Measurements from ENCODE around the gene ACTR2. TPM values are rescaled to one million over a fixed set of nuclear protein-coding genes. Genes with fewer than 3 reads are reported as not detected.
A peak's percentile ranks its signal among the peaks of the same experiment; 100 is the strongest.
"Not testable (repeated sequence)": the region's sequence is repeated elsewhere in the genome, so short reads cannot be mapped to it uniquely, and the experiment has no call there.

ACTR2 gene
- 86.1 TPM for total RNA-seq

DNA sequence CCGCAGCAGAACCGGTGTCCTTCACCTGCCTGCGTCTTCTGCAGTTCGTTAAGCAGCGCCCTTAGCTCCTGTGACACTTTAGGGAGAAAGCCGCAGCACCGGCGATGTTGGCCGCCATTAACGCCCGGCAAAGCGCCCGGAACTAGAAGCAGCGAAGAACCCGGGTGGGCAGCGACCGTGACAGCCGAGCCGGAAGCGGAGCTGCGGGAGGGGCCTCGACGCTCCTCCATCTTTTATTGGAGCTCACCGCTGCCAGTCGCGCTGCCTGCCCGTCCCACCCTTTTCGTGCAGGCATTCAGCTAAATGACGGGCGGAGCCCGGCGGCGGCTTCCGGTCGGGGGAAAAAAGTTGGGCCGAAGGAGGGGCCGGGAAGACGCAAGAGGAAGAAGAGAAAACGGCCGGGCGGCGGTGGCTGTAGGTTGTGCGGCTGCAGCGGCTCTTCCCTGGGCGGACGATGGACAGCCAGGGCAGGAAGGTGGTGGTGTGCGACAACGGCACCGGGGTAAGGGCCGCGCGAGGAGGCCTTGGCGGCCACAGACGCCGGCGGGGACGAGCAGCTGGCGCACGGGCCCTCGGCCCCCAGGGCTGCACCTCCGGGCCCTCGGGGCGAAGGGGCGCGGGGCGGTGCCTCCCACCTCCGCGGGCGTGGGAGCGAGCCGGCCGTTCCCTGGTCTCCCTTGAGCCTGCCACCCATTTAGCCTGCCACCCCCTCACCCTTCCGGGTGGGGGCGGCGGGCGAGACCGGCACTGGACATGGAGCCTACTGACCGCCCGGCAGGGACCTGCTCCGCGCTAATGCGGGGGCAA is at the start of gene ACTR2:
Gene ACTR2 (plus strand): TSS at position 376 of the 807 bp plus-strand sequence. CDS start 79 bp downstream, at position 455.
- no peaks in the 10 kb centered on the region for H3K9me3 ChIP-seq (ENCODE audit: low read depth, low read length)
- H3K27me3 ChIP-seq (ENCODE audit: insufficient read depth, low read length), result no peaks in the 10 kb centered on the region
- peaks cover 39% of the 10 kb centered on the region for H3K4me1 ChIP-seq (ENCODE audit: insufficient read depth, low read length)
- peak within 1 kb of the TSS; percentile 99 for H3K4me3 ChIP-seq (ENCODE audit: low read length)

DNA sequence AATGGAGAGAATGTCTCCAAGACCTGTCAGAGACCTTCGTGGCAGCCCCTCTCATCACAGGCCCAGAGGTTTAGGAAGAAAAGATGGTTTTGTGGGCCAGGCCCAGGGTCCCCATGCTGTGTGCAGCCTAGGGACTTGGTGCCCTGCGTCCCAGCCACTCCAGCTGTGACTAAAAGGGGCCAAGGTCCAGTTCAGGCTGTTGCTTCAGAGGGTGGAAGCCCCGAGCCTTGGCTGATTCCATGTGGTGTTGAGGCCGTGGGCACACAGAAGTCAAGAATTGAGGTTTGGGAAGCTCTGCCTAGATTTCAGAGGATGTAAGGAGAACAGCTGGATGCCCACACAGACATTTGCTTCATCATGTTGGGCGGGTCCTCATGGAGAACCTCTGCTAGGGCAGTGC is 45.1 kb upstream of the ACTR2 start:
- Histone ChIP-seq H3K9me3 (ENCODE audit: low read depth, low read length) (no peaks in the 10 kb centered on the region), H3K4me3 (ENCODE audit: low read length) (no peak overlapping the region), H3K27me3 (ENCODE audit: insufficient read depth, low read length) (no peaks in the 10 kb centered on the region)

DNA sequence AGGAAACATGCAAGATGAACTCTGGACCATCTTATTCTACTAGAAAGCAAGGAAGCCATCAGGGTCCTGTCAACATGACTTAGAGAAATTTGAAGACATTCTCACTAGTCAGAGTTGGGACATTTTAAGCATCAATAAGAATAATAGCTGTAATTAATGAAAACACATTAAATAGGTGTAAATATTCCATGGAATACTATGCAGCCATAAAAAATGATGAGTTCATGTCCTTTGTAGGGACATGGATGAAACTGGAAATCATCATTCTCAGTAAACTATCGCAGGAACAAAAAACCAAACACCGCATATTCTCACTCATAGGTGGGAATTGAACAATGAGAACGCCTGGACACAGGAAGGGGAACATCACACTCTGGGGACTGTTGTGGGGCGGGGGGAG is 44.2 kb upstream of the ACTR2 start:
- H3K4me3 ChIP-seq (ENCODE audit: low read length); H3K27me3 ChIP-seq (ENCODE audit: insufficient read depth, low read length); H3K4me1 ChIP-seq (ENCODE audit: insufficient read depth, low read length): not testable (repeated sequence)

More for the DNA sequence above, 45.1 kb upstream of the ACTR2 start:
- H3K4me1 ChIP-seq (ENCODE audit: insufficient read depth, low read length), result peaks cover 9% of the 10 kb centered on the region

DNA sequence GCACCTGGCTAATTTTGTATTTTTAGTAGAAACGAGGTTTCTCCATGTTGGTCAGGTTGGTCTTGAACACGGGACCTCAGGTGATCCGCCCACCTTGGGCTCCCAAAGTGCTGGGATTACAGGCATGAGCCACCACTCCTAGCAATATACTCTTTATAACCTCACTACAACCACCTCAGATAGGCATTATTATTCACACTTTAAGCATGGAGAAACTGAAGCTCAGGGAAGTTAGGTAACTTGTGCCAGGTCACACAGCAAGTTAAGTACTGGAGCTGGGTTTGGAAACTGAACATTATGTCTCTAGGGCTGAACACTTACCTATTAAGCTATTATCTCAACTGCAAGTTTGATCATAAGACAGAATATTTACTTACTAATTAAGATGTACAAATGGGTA is 42.6 kb upstream of the ACTR2 start:
- H3K4me3 ChIP-seq (ENCODE audit: low read length), result no peak overlapping the region
- H3K27me3 ChIP-seq (ENCODE audit: insufficient read depth, low read length), result peaks cover 5% of the 10 kb centered on the region
- H3K9me3 ChIP-seq (ENCODE audit: low read depth, low read length), result no peaks in the 10 kb centered on the region
- peaks cover 9% of the 10 kb centered on the region for H3K4me1 ChIP-seq (ENCODE audit: insufficient read depth, low read length)

More for the DNA sequence above, 44.2 kb upstream of the ACTR2 start:
- H3K9me3 ChIP-seq (ENCODE audit: low read depth, low read length), result not testable (repeated sequence)

DNA sequence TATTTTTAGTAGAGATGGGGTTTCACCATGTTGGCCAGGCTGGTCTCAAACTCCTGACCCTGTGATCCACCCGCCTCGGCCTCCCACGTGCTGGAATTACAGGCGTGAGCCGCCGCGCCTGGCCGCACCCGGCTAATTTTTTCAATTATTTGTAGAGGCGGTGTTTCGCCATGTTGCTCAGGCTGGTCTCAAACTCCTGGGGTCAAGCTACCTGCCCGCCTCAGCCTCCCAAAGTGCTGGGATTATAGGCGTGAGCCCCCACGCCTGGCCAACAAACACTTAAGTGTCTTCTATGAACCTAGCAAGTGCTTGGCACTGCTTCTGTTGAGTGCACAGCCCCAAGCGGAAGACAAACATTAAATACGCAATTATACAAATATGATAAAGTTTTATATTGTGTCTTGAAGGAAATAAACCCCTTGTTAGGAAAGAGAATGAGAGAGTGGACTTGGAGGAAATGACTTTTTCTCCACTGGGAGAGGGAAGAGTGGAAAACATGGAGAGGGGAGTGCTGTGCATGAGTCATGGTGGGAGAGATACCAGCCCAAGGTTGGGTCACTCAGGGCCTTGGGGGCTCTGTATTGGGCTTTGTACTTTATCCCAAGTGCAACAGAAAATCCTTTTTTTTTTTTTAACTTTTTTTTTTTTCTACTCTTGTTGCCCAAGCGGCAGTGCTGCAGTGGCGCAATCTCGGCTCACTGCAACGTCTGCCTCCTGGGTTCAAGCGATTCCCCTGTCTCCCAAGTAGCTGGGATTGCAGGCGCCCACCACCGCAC is 41.4 kb upstream of the ACTR2 start:
- Histone ChIP-seq H3K9me3 (ENCODE audit: low read depth, low read length) (no peaks in the 10 kb centered on the region), H3K4me3 (ENCODE audit: low read length) (no peak overlapping the region), H3K27me3 (ENCODE audit: insufficient read depth, low read length) (peaks cover 5% of the 10 kb centered on the region)

DNA sequence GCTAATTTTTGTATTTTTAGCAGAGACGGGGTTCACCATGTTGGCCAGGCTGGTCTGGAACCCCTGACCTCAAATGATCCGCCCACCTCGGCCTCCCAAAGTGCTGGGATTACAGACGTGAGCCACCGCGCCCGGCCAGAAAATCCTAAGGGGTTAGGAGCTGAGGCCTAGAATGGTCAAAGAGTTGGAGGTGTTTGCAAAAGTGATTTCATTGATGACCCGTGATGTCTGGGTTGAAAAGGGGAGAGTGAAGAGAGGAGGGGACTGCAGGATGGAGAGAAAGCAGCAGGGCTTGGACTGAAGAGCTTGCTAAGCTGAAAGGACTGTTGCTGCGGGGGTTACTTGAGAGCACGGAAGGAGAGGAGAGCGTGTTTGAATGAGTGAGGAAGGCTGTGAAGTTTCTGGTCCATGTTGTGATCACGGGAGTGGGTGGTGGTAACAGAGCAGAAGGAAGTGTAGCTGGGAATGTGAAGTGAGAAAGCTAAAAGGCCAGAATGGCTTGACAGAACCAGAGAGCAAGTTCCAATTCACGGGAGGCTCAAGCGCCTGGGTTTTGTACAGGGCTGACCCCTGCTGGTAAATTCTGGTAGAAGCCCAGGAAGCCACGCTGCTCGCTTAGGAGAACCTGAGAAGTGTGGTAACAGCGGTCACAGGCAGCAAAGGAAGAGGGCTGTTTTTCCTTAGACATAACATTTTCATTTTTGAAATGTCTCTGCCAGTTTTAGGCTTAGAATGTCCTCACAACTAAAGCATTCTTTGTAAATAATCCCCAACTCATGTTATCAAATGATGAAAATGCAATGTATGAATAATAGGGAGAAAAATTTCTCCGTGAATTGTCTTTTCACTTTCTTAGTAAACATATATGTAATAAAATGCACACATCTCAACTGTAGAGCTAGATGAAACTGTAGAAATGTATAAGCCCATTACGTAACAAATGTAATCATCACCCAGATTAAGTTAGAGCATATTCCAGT is 40.5 kb upstream of the ACTR2 start:
- Histone ChIP-seq H3K27me3 (ENCODE audit: insufficient read depth, low read length) (peaks cover 5% of the 10 kb centered on the region), H3K4me3 (ENCODE audit: low read length) (no peak overlapping the region), H3K9me3 (ENCODE audit: low read depth, low read length) (no peaks in the 10 kb centered on the region), H3K4me1 (ENCODE audit: insufficient read depth, low read length) (peaks cover 9% of the 10 kb centered on the region)

More for the DNA sequence above, 41.4 kb upstream of the ACTR2 start:
- peaks cover 9% of the 10 kb centered on the region for H3K4me1 ChIP-seq (ENCODE audit: insufficient read depth, low read length)

DNA sequence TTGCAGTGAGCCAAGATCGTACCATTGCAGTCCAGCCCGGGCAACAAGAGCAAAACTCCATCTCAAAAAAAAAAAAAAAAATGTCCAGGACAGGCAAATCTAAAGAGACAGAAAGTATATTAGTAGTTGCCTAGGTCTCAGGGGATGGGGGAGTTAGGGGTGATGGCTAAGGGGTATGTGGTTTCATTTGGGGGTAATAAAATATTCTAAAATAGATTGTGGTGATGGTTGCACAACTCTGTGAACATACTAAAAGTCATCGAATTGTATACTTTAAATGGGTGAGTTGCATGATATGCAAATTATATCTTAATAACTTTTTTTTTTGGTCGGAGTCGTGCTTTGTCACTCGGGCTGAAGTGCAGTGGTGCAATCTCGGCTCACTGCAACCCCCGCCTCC is 34.2 kb upstream of the ACTR2 start:
- no peak overlapping the region for H3K4me3 ChIP-seq (ENCODE audit: low read length)
- no peaks in the 10 kb centered on the region for H3K4me1 ChIP-seq (ENCODE audit: insufficient read depth, low read length)
- peaks cover 5% of the 10 kb centered on the region for H3K27me3 ChIP-seq (ENCODE audit: insufficient read depth, low read length)
- no peaks in the 10 kb centered on the region for H3K9me3 ChIP-seq (ENCODE audit: low read depth, low read length)

DNA sequence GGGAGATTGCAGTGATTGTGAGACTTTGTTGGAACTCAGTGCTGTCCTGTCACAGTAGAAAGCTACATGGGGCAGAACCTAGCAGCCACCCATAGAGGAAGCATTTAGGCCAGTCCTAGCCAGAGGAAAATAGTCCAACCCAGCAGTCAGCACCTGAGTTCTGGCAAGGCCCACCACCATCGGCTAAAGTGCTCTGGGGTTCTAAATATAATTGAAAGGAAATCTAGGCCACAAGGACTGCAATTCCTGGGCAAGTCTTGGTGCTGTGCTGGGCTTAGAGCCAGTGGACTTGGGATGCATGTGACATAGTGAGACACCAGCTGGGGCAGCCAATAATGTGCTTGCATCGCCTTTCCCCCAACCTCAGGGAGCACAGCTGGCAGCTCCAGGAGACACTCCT is 28.9 kb upstream of the ACTR2 start:
- H3K4me3 ChIP-seq (ENCODE audit: low read length), result no peak overlapping the region
- no peaks in the 10 kb centered on the region for H3K4me1 ChIP-seq (ENCODE audit: insufficient read depth, low read length)
- H3K27me3 ChIP-seq (ENCODE audit: insufficient read depth, low read length), result no peaks in the 10 kb centered on the region
- H3K9me3 ChIP-seq (ENCODE audit: low read depth, low read length), result no peaks in the 10 kb centered on the region

DNA sequence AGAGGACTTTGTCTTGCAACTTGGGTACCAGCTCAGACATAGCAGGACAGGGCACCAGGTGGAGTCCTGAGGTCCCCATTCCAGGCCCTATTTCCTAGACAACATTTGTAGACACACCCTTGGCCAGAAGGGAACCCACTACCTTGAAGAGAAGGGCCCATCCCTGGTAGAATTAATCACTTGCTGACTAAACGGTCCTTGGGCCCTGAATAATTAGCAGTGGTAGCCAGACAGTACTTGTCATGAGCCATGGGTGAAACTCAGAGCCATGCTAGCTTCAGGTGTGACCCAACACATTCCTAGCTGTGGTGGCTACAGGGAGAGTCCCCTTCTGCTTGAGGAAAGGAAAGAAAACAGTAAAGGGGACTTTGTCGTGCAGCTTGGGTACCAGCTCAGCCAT is 28.5 kb upstream of the ACTR2 start:
- H3K4me3 ChIP-seq (ENCODE audit: low read length), result no peak overlapping the region
- H3K4me1 ChIP-seq (ENCODE audit: insufficient read depth, low read length), result no peaks in the 10 kb centered on the region
- no peaks in the 10 kb centered on the region for H3K9me3 ChIP-seq (ENCODE audit: low read depth, low read length)
- no peaks in the 10 kb centered on the region for H3K27me3 ChIP-seq (ENCODE audit: insufficient read depth, low read length)

DNA sequence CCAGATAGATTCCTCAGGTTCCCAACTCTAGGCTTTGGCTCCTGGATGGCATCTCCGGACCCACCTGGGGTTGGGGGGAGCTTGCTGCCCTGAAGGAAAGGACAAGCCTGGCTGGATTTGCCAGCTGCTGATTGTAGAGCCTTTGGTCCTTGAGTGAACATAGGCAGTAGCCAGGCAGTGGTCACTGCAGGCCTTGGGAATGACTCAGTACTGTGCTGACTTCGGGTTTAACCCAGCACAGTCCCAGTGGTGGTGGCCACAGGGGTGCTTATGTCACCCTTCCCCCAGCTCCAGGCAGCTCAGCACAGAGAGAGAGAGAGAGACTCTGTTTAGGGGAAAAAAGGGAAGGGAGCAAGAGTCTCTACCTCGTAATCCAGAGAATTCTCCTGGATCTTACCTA is 27.7 kb upstream of the ACTR2 start:
- Histone ChIP-seq H3K27me3 (ENCODE audit: insufficient read depth, low read length) (no peaks in the 10 kb centered on the region), H3K9me3 (ENCODE audit: low read depth, low read length) (no peaks in the 10 kb centered on the region), H3K4me1 (ENCODE audit: insufficient read depth, low read length) (no peaks in the 10 kb centered on the region), H3K4me3 (ENCODE audit: low read length) (no peak overlapping the region)

DNA sequence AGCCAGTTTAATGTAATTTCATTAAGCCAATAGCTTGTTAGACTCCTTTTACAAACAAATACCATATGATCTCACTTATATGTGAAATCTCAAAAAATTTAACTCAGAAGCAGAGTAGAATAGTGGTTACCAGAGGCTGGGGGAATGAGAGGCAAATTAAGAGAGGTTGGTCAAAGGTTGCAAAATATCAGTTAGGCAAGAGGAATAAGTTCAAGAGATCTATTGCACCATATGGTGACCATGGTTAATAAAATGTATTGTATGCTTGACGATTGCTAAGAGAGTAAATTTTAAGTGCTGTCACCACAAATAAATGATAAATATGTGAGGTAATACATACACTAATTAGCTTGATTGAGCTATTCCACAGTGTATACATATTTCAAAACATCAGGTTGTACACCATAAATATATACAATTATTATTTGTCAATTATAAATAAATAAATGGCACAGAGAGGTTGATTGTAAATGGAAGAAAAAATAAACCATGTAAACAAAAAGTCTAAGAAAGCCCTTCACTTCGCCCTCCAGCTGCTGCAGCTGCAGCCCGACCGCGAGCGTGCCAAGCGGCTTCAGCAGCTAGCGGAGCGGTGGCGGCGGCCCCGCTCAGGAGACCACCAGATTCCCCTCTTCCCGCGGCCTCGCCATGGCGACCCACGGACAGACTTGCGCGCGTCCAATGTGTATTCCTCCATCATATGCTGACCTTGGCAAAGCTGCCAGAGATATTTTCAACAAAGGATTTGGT is 23.0 kb upstream of the ACTR2 start:
- no peaks in the 10 kb centered on the region for H3K4me1 ChIP-seq (ENCODE audit: insufficient read depth, low read length)
- peak overlapping the region; percentile 24 for H3K4me3 ChIP-seq (ENCODE audit: low read length)
- no peaks in the 10 kb centered on the region for H3K27me3 ChIP-seq (ENCODE audit: insufficient read depth, low read length)
- H3K9me3 ChIP-seq (ENCODE audit: low read depth, low read length), result no peaks in the 10 kb centered on the region

DNA sequence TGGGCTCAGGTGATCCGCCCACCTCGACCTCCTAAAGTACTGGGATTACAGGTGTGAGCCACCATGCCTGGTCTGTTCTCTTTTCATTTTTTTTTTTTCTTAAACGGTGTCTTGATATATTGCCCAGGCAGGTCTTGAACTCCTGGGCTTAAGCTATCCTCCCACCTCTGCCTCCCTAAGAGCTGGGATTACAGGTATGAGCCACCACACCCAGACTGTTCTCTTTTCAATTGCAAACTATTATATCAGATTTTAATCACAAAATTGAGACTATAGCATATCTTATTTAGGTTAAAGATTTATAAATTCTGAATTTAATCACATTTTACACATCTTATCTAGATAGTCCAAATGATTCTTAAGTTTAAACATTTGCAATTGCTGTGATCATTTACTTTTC is 15.5 kb upstream of the ACTR2 start:
- H3K4me3 ChIP-seq (ENCODE audit: low read length), result no peak overlapping the region
- H3K9me3 ChIP-seq (ENCODE audit: low read depth, low read length), result no peaks in the 10 kb centered on the region
- H3K27me3 ChIP-seq (ENCODE audit: insufficient read depth, low read length), result no peaks in the 10 kb centered on the region
- H3K4me1 ChIP-seq (ENCODE audit: insufficient read depth, low read length), result no peaks in the 10 kb centered on the region

DNA sequence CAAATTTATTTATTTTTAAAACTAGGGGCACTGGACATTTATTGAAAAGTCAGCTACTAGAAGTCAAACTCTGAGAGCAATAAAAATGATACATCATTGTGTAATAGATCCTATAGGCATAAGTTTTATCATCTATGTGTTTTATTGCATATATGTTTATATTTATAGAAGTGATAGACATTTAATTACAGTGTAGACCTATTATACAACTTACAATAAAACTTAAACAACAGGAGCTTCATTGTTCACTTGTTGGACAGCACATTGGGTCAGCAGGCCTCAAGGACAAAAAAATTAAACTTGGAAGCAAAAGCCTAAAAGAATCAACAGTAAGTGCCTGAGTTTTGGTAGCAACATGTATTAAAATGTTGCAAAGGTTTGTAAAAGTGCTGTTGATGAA is 15.0 kb upstream of the ACTR2 start:
- H3K4me1 ChIP-seq (ENCODE audit: insufficient read depth, low read length), result no peaks in the 10 kb centered on the region
- no peak overlapping the region for H3K4me3 ChIP-seq (ENCODE audit: low read length)
- H3K27me3 ChIP-seq (ENCODE audit: insufficient read depth, low read length), result no peaks in the 10 kb centered on the region
- H3K9me3 ChIP-seq (ENCODE audit: low read depth, low read length), result no peaks in the 10 kb centered on the region

DNA sequence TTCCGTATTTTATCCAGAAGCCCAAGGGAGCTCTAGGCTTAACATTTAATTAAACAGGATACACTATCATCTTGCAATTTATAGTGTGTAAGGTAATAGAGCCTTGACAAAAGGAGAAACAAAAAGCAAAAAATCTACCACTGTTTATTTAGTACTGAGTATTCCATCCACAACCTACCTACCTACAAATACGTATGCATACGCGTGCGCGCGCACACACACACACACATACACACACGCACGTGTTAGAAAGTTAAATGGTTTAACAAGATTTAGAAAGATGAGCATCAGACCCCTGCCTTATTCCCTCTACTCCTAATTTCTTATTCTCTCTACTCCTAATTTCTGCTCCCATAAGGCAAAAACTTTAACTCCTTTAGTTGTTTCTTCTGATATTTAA is 14.6 kb upstream of the ACTR2 start:
- Histone ChIP-seq H3K27me3 (ENCODE audit: insufficient read depth, low read length) (no peaks in the 10 kb centered on the region), H3K4me3 (ENCODE audit: low read length) (no peak overlapping the region), H3K9me3 (ENCODE audit: low read depth, low read length) (no peaks in the 10 kb centered on the region), H3K4me1 (ENCODE audit: insufficient read depth, low read length) (no peaks in the 10 kb centered on the region)

Data from mononuclear cell (primary cell).